DOHH2 (cell line): Measurements from ENCODE around the gene AP1AR.

ENCODE experiments used
- H3F3A ChIP-seq: fragments of 200-600 bp; sonication (generic), shearing (Covaris generic); 2 replicates; pipeline ENCODE4 v1.6.0; 2016; ENCODE audit warnings: antibody characterized with exemption, mild to moderate bottlenecking; ENCODE audit not compliant: control insufficient read depth, insufficient read depth
- H3K27ac ChIP-seq: fragments of 200-600 bp; sonication (generic); 2 replicates; pipeline ENCODE4 v1.5.1; 2014; ENCODE audit warnings: low read depth, mild to moderate bottlenecking, low read length, moderate library complexity
- H3K27me3 ChIP-seq: fragments of 200-600 bp; sonication (generic); 2 replicates; pipeline ENCODE4 v1.6.1; 2014; ENCODE audit warnings: mild to moderate bottlenecking, low read length, mixed read lengths; ENCODE audit not compliant: control insufficient read depth
- H3K36me3 ChIP-seq: fragments of 200-600 bp; sonication (generic); 2 replicates; pipeline ENCODE4 v1.6.1; 2014; ENCODE audit warnings: mild to moderate bottlenecking, low read length, moderate library complexity, mixed read lengths; ENCODE audit not compliant: control insufficient read depth
- H3K4me1 ChIP-seq: fragments of 200-600 bp; sonication (generic); 2 replicates; pipeline ENCODE4 v1.6.1; 2014; ENCODE audit warnings: mild to moderate bottlenecking, low read length, mixed read lengths; ENCODE audit not compliant: control insufficient read depth
- H3K4me2 ChIP-seq: fragments of 200-600 bp; sonication (generic); 2 replicates; pipeline ENCODE4 v1.6.0; 2014; ENCODE audit warnings: mild to moderate bottlenecking, low read length, moderate library complexity
- H3K4me3 ChIP-seq: fragments of 200-600 bp; sonication (generic); 2 replicates; pipeline ENCODE4 v1.5.1; 2014; ENCODE audit warnings: mild to moderate bottlenecking, low read length, mixed read lengths
- H3K79me2 ChIP-seq: fragments of 200-600 bp; sonication (generic); 2 replicates; pipeline ENCODE4 v1.6.1; 2014; ENCODE audit warnings: mild to moderate bottlenecking, low read length, mixed read lengths; ENCODE audit not compliant: control insufficient read depth
- H3K9me2 ChIP-seq: fragments of 200-600 bp; sonication (generic); replicated peaks from 2 replicates; pipeline ENCODE4 v1.6.1; 2014; ENCODE audit warnings: mild to moderate bottlenecking, low read length, mixed read lengths; ENCODE audit not compliant: control insufficient read depth
- H3K9me3 ChIP-seq: fragments of 200-600 bp; sonication (generic); 2 replicates; pipeline ENCODE4 v1.6.1; 2014; ENCODE audit warnings: antibody characterized with exemption, low read length, mixed read lengths; ENCODE audit not compliant: control insufficient read depth, insufficient read depth
- H4K20me1 ChIP-seq: fragments of 200-600 bp; sonication (generic); 2 replicates; pipeline ENCODE4 v1.6.0; 2014; ENCODE audit warnings: low read depth, mild to moderate bottlenecking, antibody characterized with exemption, low read length, moderate library complexity; ENCODE audit not compliant: control insufficient read depth, insufficient read depth
- CTCF ChIP-seq: fragments of 200-600 bp; sonication (generic); IDR thresholded peaks from one replicate; pipeline ENCODE4 v1.5.1; 2014; ENCODE audit warnings: antibody characterized with exemption, mild to moderate bottlenecking, low read depth, low read length; ENCODE audit not compliant: poor library complexity, severe bottlenecking
- EZH2phosphoT487 ChIP-seq: fragments of 200-600 bp; sonication (generic); IDR thresholded peaks from 2 replicates; pipeline ENCODE4 v1.6.1; 2017; ENCODE audit warnings: borderline replicate concordance, mild to moderate bottlenecking, antibody characterized with exemption, low read length, moderate library complexity, mixed read lengths

Gene AP1AR

GRCh38 chr4:112222219-112222955 lies 9.2 kb upstream of the AP1AR start:
- H3K4me3 ChIP-seq = no peak overlapping the region
- H3K27me3 ChIP-seq = no peaks in the 10 kb centered on the region
- no peaks in the 10 kb centered on the region for H3K36me3 ChIP-seq
- no peaks in the 10 kb centered on the region for H3K4me1 ChIP-seq
- H3F3A ChIP-seq = no peaks in the 10 kb centered on the region
- no peak overlapping the region for H3K4me2 ChIP-seq
- H3K9me3 ChIP-seq = no peaks in the 10 kb centered on the region
- no peak for TF ChIP-seq CTCF
- TF ChIP-seq EZH2phosphoT487 = no peak
- no peak overlapping the region for H3K27ac ChIP-seq
- H3K9me2 ChIP-seq = no peaks in the 10 kb centered on the region
- H4K20me1 ChIP-seq = no peaks in the 10 kb centered on the region
- H3K79me2 ChIP-seq = no peaks in the 10 kb centered on the region

GRCh38 chr4:112225157-112225556 lies 6.4 kb upstream of the AP1AR start:
- TF ChIP-seq EZH2phosphoT487 = no peak
- TF ChIP-seq CTCF = no peak
- Histone ChIP-seq H3K4me2 (no peak overlapping the region), H3K27me3 (no peaks in the 10 kb centered on the region), H3K4me3 (no peak overlapping the region), H3K4me1 (peaks cover 1% of the 10 kb centered on the region), H3K9me3 (no peaks in the 10 kb centered on the region), H3K36me3 (no peaks in the 10 kb centered on the region), H3F3A (no peaks in the 10 kb centered on the region), H4K20me1 (no peaks in the 10 kb centered on the region), H3K79me2 (peaks cover 1% of the 10 kb centered on the region), H3K27ac (no peak overlapping the region), H3K9me2 (no peaks in the 10 kb centered on the region)

GRCh38 chr4:112230879-112231778 lies 458 bp upstream of the AP1AR start:
- Histone ChIP-seq H3F3A (peaks cover 6% of the 10 kb centered on the region), H3K27me3 (no peaks in the 10 kb centered on the region), H3K36me3 (no peaks in the 10 kb centered on the region; the same call in 1 of the 2 replicates), H3K27ac (peak overlapping the region; percentile 89), H3K4me2 (peak overlapping the region; percentile 84), H3K4me3 (peak overlapping the region; percentile 91), H3K4me1 (peaks cover 33% of the 10 kb centered on the region), H3K9me2 (no peaks in the 10 kb centered on the region), H3K79me2 (peaks cover 50% of the 10 kb centered on the region), H3K9me3 (no peaks in the 10 kb centered on the region), H4K20me1 (no peaks in the 10 kb centered on the region)
- TF ChIP-seq CTCF (no peak), EZH2phosphoT487 (no peak)
